ENCODE measurements around the gene MAPK4.
"Not testable (repeated sequence)": the region's sequence is repeated elsewhere in the genome, so short reads cannot be mapped to it uniquely, and the experiment has no call there.

Gene MAPK4

GRCh38 chr18:50689578-50689977 is 129.7 kb downstream of the MAPK4 start:
- DNase-seq = no peak

- no peak for DNase-seq
Measured at GRCh38 chr18:50694147-50694546, 134.3 kb downstream of the MAPK4 start.

GRCh38 chr18:50695431-50696176 is 135.7 kb downstream of the MAPK4 start:
- no peak for DNase-seq

GRCh38 chr18:50696436-50696835 is 136.5 kb downstream of the MAPK4 start:
- DNase-seq = no peak

- DNase-seq = no peak
Measured at GRCh38 chr18:50696929-50697328, 137.0 kb downstream of the MAPK4 start.

GRCh38 chr18:50697509-50697908 is 137.6 kb downstream of the MAPK4 start:
- DNase-seq = no peak

GRCh38 chr18:50700245-50701165 is 140.6 kb downstream of the MAPK4 start:
- DNase-seq = no peak

- no peak for DNase-seq
Measured at GRCh38 chr18:50704357-50704940, 144.6 kb downstream of the MAPK4 start.

- DNase-seq = no peak
Measured at GRCh38 chr18:50706199-50706598, 146.3 kb downstream of the MAPK4 start.

GRCh38 chr18:50706651-50707050 is 146.8 kb downstream of the MAPK4 start:
- DNase-seq = no peak

- not testable (repeated sequence) for DNase-seq
Measured at GRCh38 chr18:50707297-50707696, 147.4 kb downstream of the MAPK4 start.

GRCh38 chr18:50707855-50708469 is 148.1 kb downstream of the MAPK4 start:
- DNase-seq = no peak

- no peak for DNase-seq
Measured at GRCh38 chr18:50709193-50709592, 149.3 kb downstream of the MAPK4 start.

- DNase-seq = no peak
Measured at GRCh38 chr18:50711386-50711785, 151.5 kb downstream of the MAPK4 start.

GRCh38 chr18:50715919-50716318 is 156.0 kb downstream of the MAPK4 start:
- no peak for DNase-seq

GRCh38 chr18:50716902-50717301 is 157.0 kb downstream of the MAPK4 start:
- no peak for DNase-seq

- DNase-seq = no peak
Measured at GRCh38 chr18:50717563-50717962, 157.7 kb downstream of the MAPK4 start.

- no peak for DNase-seq
Measured at GRCh38 chr18:50719471-50720324, 159.8 kb downstream of the MAPK4 start.

GRCh38 chr18:50720325-50720674 is 160.4 kb downstream of the MAPK4 start:
- no peak for DNase-seq

- DNase-seq = peak; percentile 17
Measured at GRCh38 chr18:50721006-50721405, 161.1 kb downstream of the MAPK4 start.

- DNase-seq = no peak
Measured at GRCh38 chr18:50721451-50722120, 161.7 kb downstream of the MAPK4 start.

- no peak for DNase-seq
Measured at GRCh38 chr18:50722311-50722710, 162.4 kb downstream of the MAPK4 start.
